GM21515 (cell line): ENCODE results near the gene ZFX.
"Not testable (repeated sequence)": the region's sequence is repeated elsewhere in the genome, so short reads cannot be mapped to it uniquely, and the experiment has no call there.

Source experiments
- ATAC-seq: cut with Tn5 transposase; IDR thresholded peaks from one replicate; pipeline ENCODE4 v1.9.1; 2021; ENCODE audit not compliant: unreplicated experiment

The ZFX gene

GRCh38 chrX:24149351-24150050 is at the start of gene ZFX:
Gene ZFX (plus strand): TSS chrX:24149729. CDS start chrX:24172743, 23,014 bp downstream.
- peak; percentile 35 for ATAC-seq

GRCh38 chrX:24100713-24101112 is 48.8 kb upstream of the ZFX start:
- no peak for ATAC-seq

GRCh38 chrX:24110069-24110468 is 39.5 kb upstream of the ZFX start:
- ATAC-seq: no peak

GRCh38 chrX:24113181-24113580 is 36.3 kb upstream of the ZFX start:
- no peak for ATAC-seq

GRCh38 chrX:24117258-24117657 is 32.3 kb upstream of the ZFX start:
- ATAC-seq: no peak

- no peak for ATAC-seq
These were observed 25.2 kb upstream of the ZFX start for GRCh38 chrX:24124244-24124799.

- no peak for ATAC-seq
These were observed 24.4 kb upstream of the ZFX start for GRCh38 chrX:24125028-24125612.

GRCh38 chrX:24131476-24131875 is 18.1 kb upstream of the ZFX start:
- ATAC-seq: no peak

GRCh38 chrX:24133312-24133711 is 16.2 kb upstream of the ZFX start:
- no peak for ATAC-seq

GRCh38 chrX:24135768-24136167 is 13.8 kb upstream of the ZFX start:
- ATAC-seq: not testable (repeated sequence)

- ATAC-seq: no peak
These were observed 12.3 kb upstream of the ZFX start for GRCh38 chrX:24137192-24137591.

GRCh38 chrX:24143982-24144381 is 5.5 kb upstream of the ZFX start:
- not testable (repeated sequence) for ATAC-seq

GRCh38 chrX:24144528-24144927 is 5.0 kb upstream of the ZFX start:
- no peak for ATAC-seq

GRCh38 chrX:24145303-24146186 is 4.0 kb upstream of the ZFX start:
- no peak for ATAC-seq

- ATAC-seq: no peak
These were observed 3.1 kb upstream of the ZFX start for GRCh38 chrX:24146283-24146949.

GRCh38 chrX:24147165-24147564 is 2.4 kb upstream of the ZFX start:
- no peak for ATAC-seq

- no peak for ATAC-seq
These were observed 1.4 kb upstream of the ZFX start for GRCh38 chrX:24148121-24148520.

GRCh38 chrX:24148535-24149350 is 786 bp upstream of the ZFX start:
- ATAC-seq: no peak

- ATAC-seq: peak; percentile 71
These were observed 692 bp downstream of the ZFX start for GRCh38 chrX:24150051-24150790.
